Subcutaneous adipose tissue (tissue), 4 donors: ENCODE data around the gene WDR18. TPM values are rescaled to one million over a fixed set of nuclear protein-coding genes. Genes with fewer than 3 reads are reported as not detected.

Experiments used
- CTCF ChIP-seq: fragments of 450-650 bp; IDR thresholded peaks from one replicate; pipeline ENCODE4 v1.5.1; 2016; ENCODE audit warnings: low read depth, mild to moderate bottlenecking, control low read depth, antibody characterized with exemption, moderate library complexity
- total RNA-seq, 4 donors: library from RNA; depleted of rRNA; stranded (reverse); fragments of >200 nt; gene quantifications; one replicate each; pipeline ENCODE4 v1.1.0, GENCODE V29; 2016

Gene WDR18
- total RNA-seq, 4 donors from 2014 or later: 18.9 to 58.6 (median 30.7) TPM

DNA sequence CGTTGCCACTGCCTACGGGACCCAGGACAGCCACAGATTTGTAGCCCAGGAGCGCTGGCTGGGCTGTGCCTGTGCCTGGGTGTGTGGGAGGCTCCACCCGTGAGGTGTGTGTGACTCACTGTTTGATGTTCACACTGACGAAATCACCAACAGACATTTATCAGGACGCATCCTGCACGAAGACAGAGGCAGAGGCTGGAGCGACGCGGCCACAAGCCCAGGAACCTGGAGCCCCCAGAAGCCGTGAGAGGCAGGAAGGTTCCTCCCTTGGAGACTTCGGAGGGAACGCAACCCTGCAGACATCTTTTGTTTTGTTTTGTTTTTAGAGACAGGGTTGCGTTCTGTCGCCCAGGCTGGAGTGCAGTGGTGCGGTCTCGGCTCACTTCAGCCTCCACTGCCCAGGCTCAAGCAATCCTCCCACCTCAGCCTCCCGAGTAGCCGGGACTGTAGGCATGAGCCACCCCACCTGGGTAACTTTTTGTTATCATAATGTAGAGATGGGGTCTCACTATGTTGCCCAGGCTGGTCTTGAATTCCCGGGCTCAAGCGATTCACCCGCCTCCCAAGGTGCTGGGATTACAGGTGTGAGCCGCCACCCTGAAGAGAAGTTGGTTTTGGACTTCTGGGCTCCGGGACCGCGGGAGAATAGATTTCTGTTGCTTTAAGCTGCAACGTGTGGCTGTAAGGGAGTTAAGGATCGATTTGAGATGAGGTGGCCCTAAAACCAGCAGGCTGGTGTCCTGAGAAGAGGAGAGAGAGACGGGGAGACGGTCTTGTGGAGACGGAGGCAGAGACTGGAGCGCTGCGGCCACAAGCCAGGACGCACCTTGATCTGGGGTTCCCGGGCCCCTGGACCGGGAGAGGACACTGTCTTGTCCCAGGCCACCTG lies 24.9 kb upstream of the WDR18 start:
- TF ChIP-seq CTCF: no peak

DNA sequence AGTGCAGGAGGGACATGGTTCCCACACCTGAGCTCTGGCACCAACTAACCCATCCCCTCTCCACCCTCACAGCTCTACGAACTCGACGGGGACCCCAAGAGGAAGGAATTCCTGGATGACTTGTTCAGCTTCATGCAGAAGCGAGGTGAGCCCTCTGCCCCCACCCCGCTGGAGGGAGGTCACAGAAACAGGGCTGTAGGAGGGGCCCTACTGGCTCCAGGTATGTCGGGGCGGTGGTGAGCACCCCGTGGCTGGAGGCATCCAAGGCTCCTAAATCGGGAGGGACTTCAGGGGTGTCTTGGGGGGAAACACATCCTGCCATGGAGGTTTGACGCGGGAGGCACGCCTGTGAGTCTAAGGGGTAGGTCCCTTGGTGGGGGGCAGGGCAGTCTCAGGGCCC lies 24.1 kb upstream of the WDR18 start:
- TF ChIP-seq CTCF: no peak

DNA sequence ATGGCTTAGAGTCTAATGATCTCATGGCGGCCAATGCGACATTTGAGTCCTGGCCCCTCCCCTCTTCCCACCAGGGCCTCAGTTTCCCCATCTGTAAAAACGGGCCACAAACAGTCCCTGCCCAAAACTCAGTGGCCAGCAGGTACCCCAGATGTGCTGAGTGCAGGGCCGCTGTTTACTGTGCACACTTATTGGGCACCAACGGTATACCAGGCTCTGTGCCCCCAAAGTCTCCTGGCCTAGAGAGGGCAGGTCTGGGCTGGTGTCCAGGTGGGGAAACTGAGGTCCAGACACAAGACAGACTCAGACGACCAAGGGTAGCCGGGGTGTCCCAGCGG lies 23.6 kb upstream of the WDR18 start:
- no peak for TF ChIP-seq CTCF

GRCh38 chr19:961866-962620 lies 22.1 kb upstream of the WDR18 start:
- no peak for TF ChIP-seq CTCF

DNA sequence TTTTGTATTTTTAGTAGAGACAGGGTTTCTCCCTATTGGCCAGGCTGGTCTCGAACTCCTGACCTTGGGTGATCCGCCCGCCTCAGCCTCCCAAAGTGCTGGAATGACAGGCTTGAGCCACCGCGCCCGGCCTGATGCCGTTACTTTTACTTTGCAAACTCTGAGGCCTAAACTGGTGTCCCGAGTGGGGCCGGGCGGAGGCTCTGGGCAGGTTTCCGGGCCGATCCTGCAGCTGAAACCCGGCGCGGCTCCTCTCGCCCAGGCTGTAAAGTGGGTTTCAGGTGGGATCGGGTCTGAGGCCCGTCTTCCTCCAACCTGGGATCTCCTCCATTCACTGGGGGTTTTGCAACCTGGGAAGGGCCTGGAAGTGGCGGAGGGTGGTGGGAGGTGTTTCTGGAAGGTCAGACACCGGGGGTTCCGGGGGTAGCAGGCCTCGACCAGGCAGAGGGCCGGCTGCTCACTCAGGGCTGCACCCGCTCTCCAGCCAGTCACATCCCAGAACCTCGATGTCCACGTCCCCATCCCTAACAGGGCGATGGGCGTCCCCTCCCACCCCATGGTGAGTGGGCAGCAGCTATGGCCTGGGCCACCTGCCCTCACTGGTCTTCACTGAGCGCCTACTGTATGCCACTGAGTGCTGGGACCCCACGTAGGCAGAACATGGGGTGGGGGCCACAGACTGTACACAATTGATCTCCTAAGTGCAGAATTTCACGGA lies 21.3 kb upstream of the WDR18 start:
- no peak for TF ChIP-seq CTCF

DNA sequence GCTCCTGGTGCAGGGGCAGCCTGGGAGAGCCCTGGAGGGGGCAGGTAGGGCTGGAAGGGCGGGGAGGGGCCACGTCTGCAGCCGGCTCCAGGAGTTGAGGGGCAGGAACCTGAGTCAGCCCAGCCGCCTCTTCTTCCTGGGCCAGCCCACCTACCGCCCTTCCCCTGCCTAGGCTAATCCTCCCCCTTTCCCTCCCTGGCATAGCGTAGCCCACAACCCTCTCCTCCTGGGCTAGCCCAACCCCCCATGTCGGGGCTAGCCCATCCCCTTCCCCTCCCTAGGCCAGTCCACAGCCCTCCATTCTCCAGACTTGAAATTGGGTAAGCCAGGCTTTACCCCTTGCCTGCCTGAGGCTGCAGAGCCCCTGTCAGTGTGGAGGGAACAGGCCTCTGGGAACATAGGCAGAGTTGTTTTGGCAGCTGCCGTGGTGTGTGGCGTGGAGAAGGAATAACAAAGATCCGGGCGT lies 20.6 kb upstream of the WDR18 start:
- TF ChIP-seq CTCF: no peak

GRCh38 chr19:964116-964520 lies 20.0 kb upstream of the WDR18 start:
- TF ChIP-seq CTCF: no peak
